ENCODE data around the gene KCNQ4. TPM values are rescaled to one million over a fixed set of nuclear protein-coding genes. Genes with fewer than 3 reads are reported as not detected.

The KCNQ4 gene
- total RNA-seq, 1 experiment from 2014 or later: 0.05 TPM

DNA sequence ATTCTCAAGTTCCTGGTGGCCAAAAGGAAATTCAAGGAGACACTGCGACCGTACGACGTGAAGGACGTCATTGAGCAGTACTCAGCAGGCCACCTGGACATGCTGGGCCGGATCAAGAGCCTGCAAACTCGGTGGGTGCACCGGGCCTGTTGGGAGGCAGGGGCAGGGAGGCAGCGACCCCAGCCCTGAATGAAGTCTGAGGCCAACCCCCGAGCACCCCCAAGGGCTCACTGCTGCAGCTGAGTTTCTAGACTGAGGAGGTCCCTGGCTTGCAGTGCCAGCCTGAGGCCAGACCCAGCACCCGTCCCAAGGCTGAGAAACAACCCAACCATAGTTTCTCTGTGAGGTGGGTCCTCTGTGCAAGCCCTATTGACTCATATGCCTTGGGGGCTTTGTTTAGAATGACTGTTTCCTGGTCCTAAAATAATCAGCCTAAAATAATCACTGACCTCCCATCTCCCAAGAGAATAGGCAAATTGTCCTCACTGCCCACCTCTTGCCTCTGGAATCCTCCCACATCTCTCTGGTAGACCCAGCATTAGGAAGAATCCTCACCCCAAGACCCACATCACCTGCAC, 51.5 kb downstream of the KCNQ4 start:
- Histone ChIP-seq H3K9me3 (replicated peaks) (no peaks in the 10 kb centered on the region), H3K27me3 (replicated peaks) (no peaks in the 10 kb centered on the region), H3K36me3 (no peaks in the 10 kb centered on the region), H3K4me1 (replicated peaks) (peaks cover 7% of the 10 kb centered on the region), H3K27ac (no peak overlapping the region), H3K4me3 (no peak overlapping the region)
- DNase-seq (ENCODE audit: low read depth in 1 of 2, low spot score in 2 of 2): peak in 1 of 2 experiments; percentile 12

DNA sequence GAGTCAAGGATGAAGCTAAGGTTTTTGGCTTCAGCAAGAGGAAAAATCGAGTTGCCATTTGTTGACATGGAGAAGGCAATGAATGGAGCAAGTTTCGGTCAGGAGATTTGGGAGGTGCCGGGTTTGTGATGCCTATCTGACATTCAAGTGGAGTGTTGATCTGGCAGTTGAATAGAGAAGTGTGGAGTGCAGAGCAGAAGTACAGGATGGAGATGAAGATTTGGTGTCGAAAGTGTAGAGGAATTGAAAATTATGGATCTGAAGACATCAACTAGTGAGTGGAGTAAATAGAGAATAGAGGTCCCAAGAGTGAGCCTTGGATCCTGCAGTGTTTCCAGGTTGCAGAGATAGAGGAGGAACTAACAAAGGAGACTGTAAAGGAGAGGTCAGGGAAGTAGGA, 52.7 kb downstream of the KCNQ4 start:
- DNase-seq (ENCODE audit: low read depth in 1 of 2, low spot score in 2 of 2): no peak
- Histone ChIP-seq H3K27ac (no peak overlapping the region), H3K9me3 (replicated peaks) (no peaks in the 10 kb centered on the region), H3K36me3 (no peaks in the 10 kb centered on the region), H3K4me1 (replicated peaks) (peaks cover 7% of the 10 kb centered on the region), H3K4me3 (no peak overlapping the region), H3K27me3 (replicated peaks) (no peaks in the 10 kb centered on the region)

DNA sequence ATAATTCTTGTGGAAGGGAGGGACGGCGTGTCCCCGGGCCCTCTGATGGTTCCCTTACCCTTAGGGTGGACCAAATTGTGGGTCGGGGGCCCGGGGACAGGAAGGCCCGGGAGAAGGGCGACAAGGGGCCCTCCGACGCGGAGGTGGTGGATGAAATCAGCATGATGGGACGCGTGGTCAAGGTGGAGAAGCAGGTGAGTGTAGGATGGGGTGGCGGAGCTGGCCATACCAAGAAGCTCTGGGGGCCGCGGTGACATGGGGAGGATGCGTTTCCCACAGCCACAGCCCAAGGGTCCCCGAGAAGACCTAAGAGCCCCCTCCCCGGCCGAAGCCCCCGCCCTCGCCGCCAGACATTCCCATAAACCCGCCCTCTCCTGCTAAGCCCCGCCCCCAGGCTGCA, 54.0 kb downstream of the KCNQ4 start:
- no peak for DNase-seq (ENCODE audit: low read depth in 1 of 2, low spot score in 2 of 2)
- Histone ChIP-seq H3K27ac (no peak overlapping the region), H3K4me3 (no peak overlapping the region)

DNA sequence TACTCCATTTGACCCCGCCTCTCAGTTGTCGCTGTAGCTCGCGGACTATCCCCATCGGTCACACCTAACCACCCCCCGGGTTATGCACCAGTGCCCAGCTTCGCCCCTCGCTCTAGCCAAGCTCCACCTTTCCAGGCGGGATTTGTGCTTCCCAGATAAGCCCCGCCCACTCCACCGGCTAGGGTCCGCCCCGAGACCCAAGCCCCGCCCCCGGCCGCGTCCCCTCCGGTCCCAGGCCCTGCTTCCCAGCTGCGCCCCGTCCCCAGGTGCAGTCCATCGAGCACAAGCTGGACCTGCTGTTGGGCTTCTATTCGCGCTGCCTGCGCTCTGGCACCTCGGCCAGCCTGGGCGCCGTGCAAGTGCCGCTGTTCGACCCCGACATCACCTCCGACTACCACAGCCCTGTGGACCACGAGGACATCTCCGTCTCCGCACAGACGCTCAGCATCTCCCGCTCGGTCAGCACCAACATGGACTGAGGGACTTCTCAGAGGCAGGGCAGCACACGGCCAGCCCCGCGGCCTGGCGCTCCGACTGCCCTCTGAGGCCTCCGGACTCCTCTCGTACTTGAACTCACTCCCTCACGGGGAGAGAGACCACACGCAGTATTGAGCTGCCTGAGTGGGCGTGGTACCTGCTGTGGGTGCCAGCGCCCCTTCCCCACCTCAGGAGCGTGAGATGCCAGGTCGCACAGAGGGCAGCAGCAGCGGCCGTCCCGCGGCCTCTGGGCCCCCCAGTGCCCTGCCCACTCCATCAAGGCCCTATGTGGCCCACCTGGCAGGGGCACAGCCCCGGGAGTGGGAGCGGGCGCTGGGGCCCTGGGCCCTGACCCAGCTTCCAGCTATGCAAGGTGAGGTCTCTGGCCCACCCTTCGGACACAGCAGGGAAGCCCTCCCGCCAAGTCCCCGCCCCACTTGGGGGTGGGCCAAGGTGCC, 54.7 kb downstream of the KCNQ4 start:
- Histone ChIP-seq H3K27me3 (replicated peaks) (no peaks in the 10 kb centered on the region), H3K4me1 (replicated peaks) (peaks cover 7% of the 10 kb centered on the region), H3K36me3 (no peaks in the 10 kb centered on the region), H3K9me3 (replicated peaks) (no peaks in the 10 kb centered on the region), H3K4me3 (no peak overlapping the region), H3K27ac (no peak overlapping the region)
- DNase-seq (ENCODE audit: low read depth in 1 of 2, low spot score in 2 of 2): no peak

More for the DNA sequence above, 54.0 kb downstream of the KCNQ4 start:
- no peaks in the 10 kb centered on the region for H3K27me3 ChIP-seq (replicated peaks)
- H3K36me3 ChIP-seq: no peaks in the 10 kb centered on the region
- no peaks in the 10 kb centered on the region for H3K9me3 ChIP-seq (replicated peaks)
- H3K4me1 ChIP-seq (replicated peaks): peaks cover 7% of the 10 kb centered on the region

DNA sequence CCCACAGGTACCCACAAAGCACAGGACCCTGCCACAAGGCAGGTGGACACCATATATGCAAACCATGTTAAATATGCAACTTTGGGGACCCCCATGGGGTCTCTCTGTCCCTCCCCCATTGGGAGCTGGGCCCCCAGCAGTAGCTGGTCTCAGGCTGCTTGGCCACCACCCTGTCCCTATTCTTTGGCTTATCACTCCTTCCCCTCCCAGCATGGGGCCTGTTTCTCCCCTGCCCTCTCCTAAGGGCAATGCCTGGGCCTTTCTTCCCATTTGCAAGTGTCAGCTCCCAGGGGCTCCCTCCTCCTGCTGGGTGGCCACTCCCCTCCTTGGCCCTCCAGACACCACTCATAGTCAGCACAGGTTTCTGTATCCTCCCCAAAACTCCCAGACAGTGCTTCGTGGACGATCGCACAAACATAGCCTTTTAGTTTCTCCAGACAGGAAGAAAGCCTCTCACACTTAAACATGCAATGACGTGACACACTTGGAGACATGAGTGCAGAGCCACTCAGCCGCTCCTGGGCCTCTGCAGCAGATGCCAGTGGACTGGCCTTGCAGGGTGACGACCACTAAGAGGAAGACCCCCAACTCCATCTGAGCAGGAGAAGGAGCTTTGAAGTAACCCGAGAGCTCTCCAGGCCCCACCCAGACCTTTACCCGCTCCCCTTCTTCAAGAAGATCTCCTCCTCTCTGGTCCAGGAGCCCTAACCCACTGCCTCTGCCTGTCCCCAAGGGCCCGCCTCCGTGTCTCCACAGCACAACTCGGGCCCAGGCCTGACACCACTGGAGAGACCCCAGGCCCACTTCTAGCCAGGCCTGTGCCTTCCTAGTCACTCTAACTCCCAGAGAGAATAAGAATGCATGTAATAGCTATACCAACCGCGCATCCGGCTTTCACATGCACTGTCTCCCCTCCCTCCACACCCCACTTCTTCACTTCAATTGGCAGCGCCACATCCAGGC, 55.7 kb downstream of the KCNQ4 start:
- no peak for DNase-seq (ENCODE audit: low read depth in 1 of 2, low spot score in 2 of 2)
- no peak overlapping the region for H3K4me3 ChIP-seq
- H3K9me3 ChIP-seq (replicated peaks): no peaks in the 10 kb centered on the region
- H3K4me1 ChIP-seq (replicated peaks): peaks cover 7% of the 10 kb centered on the region
- H3K27me3 ChIP-seq (replicated peaks): no peaks in the 10 kb centered on the region
- H3K36me3 ChIP-seq: no peaks in the 10 kb centered on the region
- no peak overlapping the region for H3K27ac ChIP-seq

DNA sequence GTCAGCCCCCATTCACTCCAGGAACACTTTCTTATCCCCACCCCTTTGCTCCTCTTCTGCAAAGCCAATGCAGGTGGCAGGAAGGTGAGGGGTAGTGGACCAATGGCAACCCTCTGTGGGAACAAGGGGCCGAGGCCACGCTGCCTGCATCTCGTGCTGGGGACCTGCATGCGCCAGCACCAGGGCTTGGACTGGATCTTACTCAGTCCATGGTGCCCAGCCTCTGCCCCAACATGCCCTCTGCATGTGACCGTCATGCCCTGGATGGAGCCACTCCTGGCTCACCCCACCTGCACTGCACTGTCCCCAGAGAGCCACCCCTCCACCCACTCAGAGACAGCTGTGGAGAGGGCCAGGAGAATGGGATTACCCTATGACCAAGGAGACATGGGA, 56.4 kb downstream of the KCNQ4 start:
- Histone ChIP-seq H3K27ac (no peak overlapping the region), H3K9me3 (replicated peaks) (no peaks in the 10 kb centered on the region), H3K4me1 (replicated peaks) (peaks cover 4% of the 10 kb centered on the region), H3K36me3 (no peaks in the 10 kb centered on the region), H3K27me3 (replicated peaks) (no peaks in the 10 kb centered on the region), H3K4me3 (no peak overlapping the region)
- DNase-seq (ENCODE audit: low read depth in 1 of 2, low spot score in 2 of 2): no peak

DNA sequence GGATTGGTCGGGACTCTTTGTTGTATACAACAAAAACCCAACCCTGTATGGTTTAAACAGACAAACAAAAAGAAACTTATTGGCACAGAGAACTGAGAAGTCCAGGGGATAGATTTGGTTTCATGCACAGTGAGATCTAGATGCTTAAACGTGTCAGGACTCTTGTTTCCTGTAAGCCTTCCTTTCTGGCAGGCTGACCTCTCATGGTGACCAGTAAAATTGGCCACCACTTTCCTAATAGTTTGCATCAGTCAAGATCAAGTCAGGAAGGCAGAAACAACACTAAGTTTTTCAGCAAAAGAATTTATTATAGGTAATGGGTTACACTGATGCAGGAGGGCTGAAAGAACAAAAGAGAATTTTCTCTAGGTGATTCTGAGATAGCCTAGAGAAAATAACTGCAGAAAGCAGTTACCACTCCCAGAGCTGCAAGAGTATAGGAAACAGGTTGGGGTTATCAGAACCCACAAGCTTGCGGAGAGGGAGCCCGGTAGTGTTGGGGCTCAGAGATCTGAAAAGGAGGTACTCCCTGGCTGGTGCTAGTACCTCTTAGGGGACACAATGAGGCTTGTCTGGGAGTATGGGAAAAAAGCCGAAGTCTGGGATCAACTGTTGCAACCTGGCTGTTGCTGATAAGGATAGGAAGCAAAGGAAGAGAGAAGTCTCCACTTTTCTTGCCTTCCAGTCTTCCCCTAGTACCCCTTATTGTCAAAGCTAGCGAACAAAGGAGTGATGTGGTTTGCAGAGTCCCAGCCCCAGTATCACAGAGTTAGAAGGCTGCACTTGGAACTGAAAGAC, 57.1 kb downstream of the KCNQ4 start:
- DNase-seq (ENCODE audit: low read depth in 1 of 2, low spot score in 2 of 2): no peak
- no peaks in the 10 kb centered on the region for H3K27me3 ChIP-seq (replicated peaks)
- no peaks in the 10 kb centered on the region for H3K9me3 ChIP-seq (replicated peaks)
- H3K4me1 ChIP-seq (replicated peaks): no peaks in the 10 kb centered on the region
- no peak overlapping the region for H3K27ac ChIP-seq
- no peaks in the 10 kb centered on the region for H3K36me3 ChIP-seq
- no peak overlapping the region for H3K4me3 ChIP-seq

DNA sequence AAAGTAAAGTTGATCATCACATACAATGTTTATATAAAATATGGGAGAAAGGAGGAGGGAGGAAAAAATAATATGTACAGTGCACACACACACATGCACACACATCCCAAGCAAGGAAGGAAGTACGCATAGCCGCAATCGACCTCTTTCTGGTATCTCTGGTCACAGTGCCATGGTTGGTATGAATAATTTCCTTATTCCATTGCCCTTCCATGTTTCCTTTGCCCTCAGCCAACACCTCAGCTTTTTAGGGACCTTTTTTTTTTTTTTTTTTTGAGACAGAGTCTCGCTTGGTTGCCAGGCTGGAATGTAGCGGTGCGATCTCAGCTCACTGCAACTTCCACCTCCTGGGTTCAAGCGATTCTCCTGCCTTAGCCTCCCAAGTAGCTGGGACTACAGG, 58.0 kb downstream of the KCNQ4 start:
- Histone ChIP-seq H3K27me3 (replicated peaks) (no peaks in the 10 kb centered on the region), H3K27ac (no peak overlapping the region), H3K36me3 (no peaks in the 10 kb centered on the region), H3K4me3 (no peak overlapping the region), H3K4me1 (replicated peaks) (no peaks in the 10 kb centered on the region), H3K9me3 (replicated peaks) (no peaks in the 10 kb centered on the region)
- no peak for DNase-seq (ENCODE audit: low read depth in 1 of 2, low spot score in 2 of 2)

DNA sequence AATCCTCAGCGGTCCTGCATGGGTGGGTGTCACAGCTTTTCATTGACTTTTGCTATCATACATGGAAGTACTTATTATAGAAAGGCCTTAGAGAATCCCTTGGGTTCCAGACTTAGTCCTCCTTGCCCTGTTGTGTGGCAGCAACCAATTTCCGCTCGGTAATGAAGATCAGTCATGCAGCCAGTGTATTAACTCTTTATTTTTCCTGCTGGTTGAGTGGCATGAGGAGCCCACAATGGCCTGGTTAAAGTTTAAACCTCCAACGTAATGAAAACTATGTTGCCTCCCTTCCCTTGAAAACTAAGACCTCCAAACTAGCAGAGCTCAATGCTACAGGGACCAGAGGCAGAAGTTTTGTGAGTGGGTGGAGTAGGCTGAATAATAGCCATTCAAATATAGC, 58.6 kb downstream of the KCNQ4 start:
- H3K27me3 ChIP-seq (replicated peaks): no peaks in the 10 kb centered on the region
- H3K36me3 ChIP-seq: no peaks in the 10 kb centered on the region
- no peaks in the 10 kb centered on the region for H3K9me3 ChIP-seq (replicated peaks)
- no peak for DNase-seq (ENCODE audit: low read depth in 1 of 2, low spot score in 2 of 2)
- H3K4me3 ChIP-seq: no peak overlapping the region
- H3K4me1 ChIP-seq (replicated peaks): no peaks in the 10 kb centered on the region
- no peak overlapping the region for H3K27ac ChIP-seq

DNA sequence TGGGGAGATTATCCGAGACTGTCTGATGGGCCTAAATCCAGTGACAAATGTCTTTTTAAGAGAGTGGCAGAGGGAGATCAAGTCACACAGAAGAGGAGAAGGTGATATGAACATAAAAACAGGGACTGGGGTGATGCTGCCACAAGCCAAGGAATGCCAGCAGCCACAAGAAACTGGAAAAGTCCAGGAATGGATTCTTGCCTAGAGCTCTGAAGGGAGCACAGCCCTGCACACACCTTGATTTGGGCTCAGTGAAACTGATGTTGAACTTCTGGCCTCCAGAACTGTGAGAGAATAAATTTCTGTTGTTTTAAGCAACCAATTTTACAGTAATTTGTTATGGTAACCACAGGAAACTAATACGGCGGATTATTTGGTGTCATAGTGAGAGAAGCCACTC, 59.1 kb downstream of the KCNQ4 start:
- H3K27ac ChIP-seq: no peak overlapping the region
- DNase-seq (ENCODE audit: low read depth in 1 of 2, low spot score in 2 of 2): no peak
- no peaks in the 10 kb centered on the region for H3K27me3 ChIP-seq (replicated peaks)
- no peaks in the 10 kb centered on the region for H3K4me1 ChIP-seq (replicated peaks)
- H3K36me3 ChIP-seq: no peaks in the 10 kb centered on the region
- H3K4me3 ChIP-seq: no peak overlapping the region
- no peaks in the 10 kb centered on the region for H3K9me3 ChIP-seq (replicated peaks)

DNA sequence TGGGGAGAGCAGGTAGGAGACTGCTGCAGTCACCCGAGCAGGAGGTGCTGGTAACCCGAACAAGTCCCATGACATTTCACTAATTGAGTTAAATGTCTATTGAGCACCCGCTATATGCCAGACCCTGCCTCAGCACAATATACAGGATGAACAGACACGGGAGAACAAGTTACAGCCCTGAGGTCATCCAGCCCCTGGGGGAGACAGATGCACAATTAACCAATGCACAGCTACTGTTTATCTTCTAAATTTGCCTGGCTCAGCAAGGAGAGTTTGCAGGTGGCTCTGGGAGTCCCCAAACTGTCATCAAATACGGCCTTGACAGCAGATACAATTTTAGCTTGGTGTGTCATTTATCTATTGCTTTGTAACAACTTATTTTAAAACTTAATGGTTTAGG, 60.5 kb downstream of the KCNQ4 start:
- no peak overlapping the region for H3K27ac ChIP-seq
- H3K27me3 ChIP-seq (replicated peaks): no peaks in the 10 kb centered on the region
- H3K4me3 ChIP-seq: no peak overlapping the region
- no peaks in the 10 kb centered on the region for H3K4me1 ChIP-seq (replicated peaks)
- no peaks in the 10 kb centered on the region for H3K36me3 ChIP-seq
- no peaks in the 10 kb centered on the region for H3K9me3 ChIP-seq (replicated peaks)
- DNase-seq (ENCODE audit: low read depth in 1 of 2, low spot score in 2 of 2): no peak

DNA sequence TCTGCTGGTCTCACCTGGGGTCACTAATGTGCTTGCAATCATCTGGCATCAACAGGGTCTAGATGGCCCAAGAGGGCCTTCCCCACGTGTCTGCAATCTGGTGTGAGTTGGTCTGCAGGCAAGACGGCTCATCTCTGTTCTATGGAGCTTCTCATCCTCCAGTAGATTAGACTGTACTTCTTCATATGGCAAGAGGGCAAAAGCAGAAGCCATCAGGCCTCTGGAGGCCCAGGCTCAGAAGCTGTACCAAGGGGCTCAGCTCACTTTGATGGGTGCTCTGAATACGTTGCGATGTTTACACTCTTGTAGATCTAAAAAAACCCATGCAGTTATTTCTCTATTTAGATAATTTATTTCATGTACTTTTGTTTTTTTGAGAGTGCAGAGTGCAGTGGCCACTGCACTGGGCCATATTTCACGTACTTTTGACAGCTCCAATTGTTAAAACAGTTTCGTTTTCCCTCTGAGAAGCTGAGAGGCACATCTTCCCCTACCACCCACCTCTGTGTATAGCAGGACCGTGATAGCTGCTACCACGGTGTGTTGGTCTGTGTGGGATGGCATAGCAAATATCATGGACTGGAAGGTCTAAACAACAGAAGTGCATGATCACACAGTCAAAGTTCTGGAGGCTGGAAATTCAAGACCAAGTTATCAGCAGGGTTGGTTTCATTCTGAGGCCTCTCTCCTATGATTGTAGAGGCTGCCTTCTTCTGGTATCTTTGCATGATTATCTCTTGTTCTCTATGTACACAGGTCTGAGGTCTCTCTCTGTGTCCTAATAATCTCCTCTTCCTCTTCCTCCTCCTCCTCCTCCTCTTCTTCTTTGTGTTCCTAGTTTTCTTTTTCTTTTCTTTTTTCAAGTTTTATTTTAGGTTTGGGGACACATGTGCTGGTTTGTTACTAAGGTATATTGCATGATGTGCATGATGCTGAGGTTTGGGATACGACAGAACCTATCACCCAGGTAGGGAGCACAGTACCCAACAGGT, 61.6 kb downstream of the KCNQ4 start:
- Histone ChIP-seq H3K4me1 (replicated peaks) (no peaks in the 10 kb centered on the region), H3K9me3 (replicated peaks) (no peaks in the 10 kb centered on the region), H3K36me3 (no peaks in the 10 kb centered on the region), H3K27ac (no peak overlapping the region), H3K4me3 (no peak overlapping the region), H3K27me3 (replicated peaks) (no peaks in the 10 kb centered on the region)
- no peak for DNase-seq (ENCODE audit: low read depth in 1 of 2, low spot score in 2 of 2)
